Loucy (cell line): ENCODE measurements around the gene AIG1.

Experiments
- EZH2phosphoT487 ChIP-seq: fragments of 200-600 bp; IDR thresholded peaks from 2 replicates; pipeline ENCODE4 v1.6.1; 2018; ENCODE audit warnings: antibody characterized with exemption, mild to moderate bottlenecking, moderate library complexity, borderline replicate concordance
- TF ChIP-seq, protein P1 (sequence below): fragments of 200-600 bp; sonication (generic); conservative IDR thresholded peaks from 2 replicates; pipeline ENCODE4 v1.5.1; 2014; ENCODE audit warnings: mild to moderate bottlenecking, antibody characterized with exemption, low read length

DNA sequence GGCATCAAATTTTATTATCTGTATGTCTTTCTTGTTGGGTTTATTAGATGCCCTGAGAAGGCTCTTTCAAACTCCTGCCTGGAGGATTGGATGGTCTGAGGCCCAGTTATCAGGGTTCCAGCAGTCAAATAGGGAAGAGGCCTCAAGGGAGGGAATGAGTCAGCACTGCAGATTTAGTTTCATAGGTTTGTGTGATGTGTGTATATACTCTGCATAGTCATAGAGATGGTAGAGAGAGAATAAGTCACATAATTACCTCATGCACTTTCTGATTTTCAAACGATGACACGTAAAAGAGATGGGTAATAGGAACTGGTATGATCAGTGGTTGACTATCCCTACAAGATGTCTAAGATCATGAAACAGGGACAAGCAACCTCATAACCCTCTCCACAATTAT, 307.7 kb downstream of the AIG1 start:
- TF ChIP-seq, protein P1, sequence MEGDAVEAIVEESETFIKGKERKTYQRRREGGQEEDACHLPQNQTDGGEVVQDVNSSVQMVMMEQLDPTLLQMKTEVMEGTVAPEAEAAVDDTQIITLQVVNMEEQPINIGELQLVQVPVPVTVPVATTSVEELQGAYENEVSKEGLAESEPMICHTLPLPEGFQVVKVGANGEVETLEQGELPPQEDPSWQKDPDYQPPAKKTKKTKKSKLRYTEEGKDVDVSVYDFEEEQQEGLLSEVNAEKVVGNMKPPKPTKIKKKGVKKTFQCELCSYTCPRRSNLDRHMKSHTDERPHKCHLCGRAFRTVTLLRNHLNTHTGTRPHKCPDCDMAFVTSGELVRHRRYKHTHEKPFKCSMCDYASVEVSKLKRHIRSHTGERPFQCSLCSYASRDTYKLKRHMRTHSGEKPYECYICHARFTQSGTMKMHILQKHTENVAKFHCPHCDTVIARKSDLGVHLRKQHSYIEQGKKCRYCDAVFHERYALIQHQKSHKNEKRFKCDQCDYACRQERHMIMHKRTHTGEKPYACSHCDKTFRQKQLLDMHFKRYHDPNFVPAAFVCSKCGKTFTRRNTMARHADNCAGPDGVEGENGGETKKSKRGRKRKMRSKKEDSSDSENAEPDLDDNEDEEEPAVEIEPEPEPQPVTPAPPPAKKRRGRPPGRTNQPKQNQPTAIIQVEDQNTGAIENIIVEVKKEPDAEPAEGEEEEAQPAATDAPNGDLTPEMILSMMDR = no peak
- no peak for TF ChIP-seq EZH2phosphoT487
